ENCODE data around the gene BLOC1S2.

BLOC1S2 gene

GRCh38 chr10:100327007-100327717 is 40.7 kb upstream of the BLOC1S2 start:
- H3K9me3 ChIP-seq (ENCODE audit: insufficient read depth, low read length) = no peaks in the 10 kb centered on the region
- TF ChIP-seq SUZ12 (IDR thresholded peaks at IDR 0.05; ENCODE audit: extremely low read depth, insufficient read depth, insufficient read length) (no peak), ZNF274 (IDR thresholded peaks at IDR 0.05; ENCODE audit: low read depth, low read length) (no peak), YY1 (IDR thresholded peaks at IDR 0.05; ENCODE audit: insufficient read depth, insufficient read length) (no peak)
- no peaks in the 10 kb centered on the region for H3K36me3 ChIP-seq (ENCODE audit: insufficient read depth, insufficient read length, low read length)
- no peak overlapping the region for H3K9ac ChIP-seq (ENCODE audit: insufficient read length, low read depth)
- H3K4me1 ChIP-seq (ENCODE audit: insufficient read depth, insufficient read length) = no peaks in the 10 kb centered on the region
- H3K4me3 ChIP-seq (ENCODE audit: insufficient read length, low read depth) = no peak overlapping the region
- no peaks in the 10 kb centered on the region for H3K27me3 ChIP-seq (ENCODE audit: insufficient read depth, insufficient read length)
- no peak for DNase-seq (ENCODE audit: low read depth, low spot score)

- Histone ChIP-seq H3K36me3 (ENCODE audit: insufficient read depth, insufficient read length, low read length) (no peaks in the 10 kb centered on the region), H3K27me3 (ENCODE audit: insufficient read depth, insufficient read length) (no peaks in the 10 kb centered on the region), H3K4me1 (ENCODE audit: insufficient read depth, insufficient read length) (no peaks in the 10 kb centered on the region), H3K4me3 (ENCODE audit: insufficient read length, low read depth) (no peak overlapping the region), H3K9ac (ENCODE audit: insufficient read length, low read depth) (no peak overlapping the region), H3K9me3 (ENCODE audit: insufficient read depth, low read length) (no peaks in the 10 kb centered on the region)
- TF ChIP-seq ZNF274 (IDR thresholded peaks at IDR 0.05; ENCODE audit: low read depth, low read length) = no peak
- no peak for TF ChIP-seq YY1 (IDR thresholded peaks at IDR 0.05; ENCODE audit: insufficient read depth, insufficient read length)
- no peak for TF ChIP-seq SUZ12 (IDR thresholded peaks at IDR 0.05; ENCODE audit: extremely low read depth, insufficient read depth, insufficient read length)
- no peak for DNase-seq (ENCODE audit: low read depth, low spot score)
Observed at GRCh38 chr10:100325158-100325557, 38.7 kb upstream of the BLOC1S2 start.

- Histone ChIP-seq H3K4me3 (ENCODE audit: insufficient read length, low read depth) (no peak overlapping the region), H3K9ac (ENCODE audit: insufficient read length, low read depth) (no peak overlapping the region), H3K4me1 (ENCODE audit: insufficient read depth, insufficient read length) (peaks cover 2% of the 10 kb centered on the region), H3K9me3 (ENCODE audit: insufficient read depth, low read length) (no peaks in the 10 kb centered on the region), H3K36me3 (ENCODE audit: insufficient read depth, insufficient read length, low read length) (no peaks in the 10 kb centered on the region), H3K27me3 (ENCODE audit: insufficient read depth, insufficient read length) (no peaks in the 10 kb centered on the region)
- no peak for DNase-seq (ENCODE audit: low read depth, low spot score)
- TF ChIP-seq SUZ12 (IDR thresholded peaks at IDR 0.05; ENCODE audit: extremely low read depth, insufficient read depth, insufficient read length) (no peak), YY1 (IDR thresholded peaks at IDR 0.05; ENCODE audit: insufficient read depth, insufficient read length) (no peak)
Observed at GRCh38 chr10:100319707-100320402, 33.4 kb upstream of the BLOC1S2 start.

GRCh38 chr10:100318207-100318606 is 31.7 kb upstream of the BLOC1S2 start:
- no peak overlapping the region for H3K4me3 ChIP-seq (ENCODE audit: insufficient read length, low read depth)
- TF ChIP-seq SUZ12 (IDR thresholded peaks at IDR 0.05; ENCODE audit: extremely low read depth, insufficient read depth, insufficient read length) = no peak
- no peak for TF ChIP-seq ZNF274 (IDR thresholded peaks at IDR 0.05; ENCODE audit: low read depth, low read length)
- TF ChIP-seq YY1 (IDR thresholded peaks at IDR 0.05; ENCODE audit: insufficient read depth, insufficient read length) = no peak
- no peaks in the 10 kb centered on the region for H3K9me3 ChIP-seq (ENCODE audit: insufficient read depth, low read length)
- no peaks in the 10 kb centered on the region for H3K36me3 ChIP-seq (ENCODE audit: insufficient read depth, insufficient read length, low read length)
- no peak overlapping the region for H3K9ac ChIP-seq (ENCODE audit: insufficient read length, low read depth)
- no peaks in the 10 kb centered on the region for H3K27me3 ChIP-seq (ENCODE audit: insufficient read depth, insufficient read length)
- DNase-seq (ENCODE audit: low read depth, low spot score) = no peak
- H3K4me1 ChIP-seq (ENCODE audit: insufficient read depth, insufficient read length) = peaks cover 2% of the 10 kb centered on the region

GRCh38 chr10:100315615-100316014 is 29.1 kb upstream of the BLOC1S2 start:
- no peak for DNase-seq (ENCODE audit: low read depth, low spot score)
- no peak overlapping the region for H3K9ac ChIP-seq (ENCODE audit: insufficient read length, low read depth)
- TF ChIP-seq ZNF274 (IDR thresholded peaks at IDR 0.05; ENCODE audit: low read depth, low read length) = no peak
- TF ChIP-seq YY1 (IDR thresholded peaks at IDR 0.05; ENCODE audit: insufficient read depth, insufficient read length) = no peak
- no peak for TF ChIP-seq SUZ12 (IDR thresholded peaks at IDR 0.05; ENCODE audit: extremely low read depth, insufficient read depth, insufficient read length)
- H3K27me3 ChIP-seq (ENCODE audit: insufficient read depth, insufficient read length) = no peaks in the 10 kb centered on the region
- H3K36me3 ChIP-seq (ENCODE audit: insufficient read depth, insufficient read length, low read length) = no peaks in the 10 kb centered on the region
- peaks cover 2% of the 10 kb centered on the region for H3K4me1 ChIP-seq (ENCODE audit: insufficient read depth, insufficient read length)
- H3K4me3 ChIP-seq (ENCODE audit: insufficient read length, low read depth) = no peak overlapping the region
- no peaks in the 10 kb centered on the region for H3K9me3 ChIP-seq (ENCODE audit: insufficient read depth, low read length)

- H3K36me3 ChIP-seq (ENCODE audit: insufficient read depth, insufficient read length, low read length) = no peaks in the 10 kb centered on the region
Observed at GRCh38 chr10:100311298-100311697, 24.8 kb upstream of the BLOC1S2 start.

GRCh38 chr10:100307684-100308083 is 21.2 kb upstream of the BLOC1S2 start:
- Histone ChIP-seq H3K36me3 (ENCODE audit: insufficient read depth, insufficient read length, low read length) (no peaks in the 10 kb centered on the region), H3K9ac (ENCODE audit: insufficient read length, low read depth) (no peak overlapping the region), H3K4me3 (ENCODE audit: insufficient read length, low read depth) (no peak overlapping the region), H3K4me1 (ENCODE audit: insufficient read depth, insufficient read length) (no peaks in the 10 kb centered on the region), H3K27me3 (ENCODE audit: insufficient read depth, insufficient read length) (no peaks in the 10 kb centered on the region), H3K9me3 (ENCODE audit: insufficient read depth, low read length) (no peaks in the 10 kb centered on the region)
- TF ChIP-seq ZNF274 (IDR thresholded peaks at IDR 0.05; ENCODE audit: low read depth, low read length) (no peak), SUZ12 (IDR thresholded peaks at IDR 0.05; ENCODE audit: extremely low read depth, insufficient read depth, insufficient read length) (no peak), YY1 (IDR thresholded peaks at IDR 0.05; ENCODE audit: insufficient read depth, insufficient read length) (no peak)
- no peak for DNase-seq (ENCODE audit: low read depth, low spot score)

More at GRCh38 chr10:100311298-100311697, 24.8 kb upstream of the BLOC1S2 start:
- H3K4me3 ChIP-seq (ENCODE audit: insufficient read length, low read depth) = no peak overlapping the region
- DNase-seq (ENCODE audit: low read depth, low spot score) = no peak
- H3K27me3 ChIP-seq (ENCODE audit: insufficient read depth, insufficient read length) = no peaks in the 10 kb centered on the region
- H3K9me3 ChIP-seq (ENCODE audit: insufficient read depth, low read length) = no peaks in the 10 kb centered on the region
- peaks cover under 1% of the 10 kb centered on the region for H3K4me1 ChIP-seq (ENCODE audit: insufficient read depth, insufficient read length)
- TF ChIP-seq YY1 (IDR thresholded peaks at IDR 0.05; ENCODE audit: insufficient read depth, insufficient read length) (no peak), ZNF274 (IDR thresholded peaks at IDR 0.05; ENCODE audit: low read depth, low read length) (no peak), SUZ12 (IDR thresholded peaks at IDR 0.05; ENCODE audit: extremely low read depth, insufficient read depth, insufficient read length) (no peak)
- no peak overlapping the region for H3K9ac ChIP-seq (ENCODE audit: insufficient read length, low read depth)

Data from NT2/D1 (cell line).